T-cell (primary cell): Measurements from ENCODE around the gene RPL37. TPM values are rescaled to one million over a fixed set of nuclear protein-coding genes. Genes with fewer than 3 reads are reported as not detected.

Source experiments
- ATAC-seq, 4 experiments: fragments of 200-7000 bp in 3 of 4; fragments of 150-1000 bp in 1 of 4; cut with Tn5 transposase; replicated peaks in 1 of 4; 1 replicate in 3 of 4; 2 replicates in 1 of 4; pipeline ENCODE4 v1.10.0; 2021; ENCODE audit warnings: moderate library complexity in 3 of 4, mild to moderate bottlenecking in 2 of 4, moderate number of reproducible peaks in 1 of 4
- CTCF ChIA-PET, 2 donors: fragments of 300-600 bp; sonication (Branson Sonifier 250); formaldehyde crosslinking; loops; one replicate each; lab custom pipeline; 2022; ENCODE audit warnings: antibody characterized with exemption in 2 of 2; lab: Charles Lee
- POLR2A ChIA-PET, 2 donors: fragments of 300-600 bp; sonication (Branson Sonifier 250); formaldehyde crosslinking; loops; one replicate each; lab custom pipeline; 2022; ENCODE audit warnings: antibody characterized with exemption in 2 of 2; lab: Charles Lee
- DNase-seq, 35 experiments: peaks; one replicate each; pipeline versions ENCODE4 v3.0.0 to v3.0.0-alpha.2; 2013 to 2023
- H3K27ac ChIP-seq: one replicate; pipeline ENCODE4 v1.5.1; 2013; ENCODE audit warnings: low read length
- H3K27me3 ChIP-seq, 2 experiments: replicated peaks in 1 of 2; 1 replicate in 1 of 2; 2 replicates in 1 of 2; pipeline versions ENCODE4 v1.6.1 to v1.7.0; 2013; ENCODE audit warnings: low read length in 1 of 2, mixed read lengths in 1 of 2; ENCODE audit not compliant: control insufficient read depth in 2 of 2, insufficient read depth in 2 of 2; ENCODE audit errors: extremely low read depth in 1 of 2
- H3K36me3 ChIP-seq, 2 donors: 1 replicate in 1 of 2; 2 replicates in 1 of 2; pipeline versions ENCODE4 v1.6.1 to v1.7.0; 2013; ENCODE audit warnings: low read length in 1 of 2; ENCODE audit not compliant: control insufficient read depth in 2 of 2, insufficient read depth in 1 of 2; ENCODE audit errors: extremely low read depth in 1 of 2
- H3K4me1 ChIP-seq, 2 experiments: 1 replicate in 1 of 2; 2 replicates in 1 of 2; pipeline versions ENCODE4 v1.6.1 to v1.7.0; 2013; ENCODE audit warnings: low read length in 2 of 2, mixed read lengths in 1 of 2; ENCODE audit not compliant: insufficient read depth in 2 of 2, control insufficient read depth in 1 of 2; ENCODE audit errors: extremely low read depth in 1 of 2
- H3K4me3 ChIP-seq, 2 donors: 1 replicate in 1 of 2; 2 replicates in 1 of 2; pipeline versions ENCODE4 v1.5.1 to v1.7.0; 2013; ENCODE audit warnings: mild to moderate bottlenecking in 2 of 2, low read length in 1 of 2, moderate library complexity in 1 of 2; ENCODE audit not compliant: control insufficient read depth in 1 of 2; ENCODE audit errors: extremely low read depth in 1 of 2
- H3K9me3 ChIP-seq: 2 replicates; pipeline ENCODE4 v1.7.0; 2013
- H3K27ac Mint-ChIP-seq, 2 donors: one replicate each; pipeline ENCODE4 v1.8.0; 2020 to 2021; ENCODE audit warnings: mild to moderate bottlenecking in 2 of 2, mixed read lengths in 2 of 2
- H3K27me3 Mint-ChIP-seq, 2 donors: one replicate each; pipeline ENCODE4 v1.8.0; 2021 to 2022; ENCODE audit warnings: mixed read lengths in 2 of 2
- H3K36me3 Mint-ChIP-seq: one replicate; pipeline ENCODE4 v1.8.0; 2021; ENCODE audit warnings: mixed read lengths
- H3K4me1 Mint-ChIP-seq, 3 donors: one replicate each; pipeline ENCODE4 v1.8.0; 2020 to 2022; ENCODE audit warnings: mixed read lengths in 3 of 3, mild to moderate bottlenecking in 1 of 3
- H3K4me3 Mint-ChIP-seq, 3 donors: one replicate each; pipeline ENCODE4 v1.8.0; 2020 to 2022; ENCODE audit warnings: mild to moderate bottlenecking in 3 of 3, mixed read lengths in 3 of 3, moderate library complexity in 3 of 3
- H3K9me3 Mint-ChIP-seq, 3 donors: one replicate each; pipeline ENCODE4 v1.8.0; 2020 to 2022; ENCODE audit warnings: mixed read lengths in 3 of 3
- WGBS: methylation state at CpG from one replicate; pipeline ENCODE4 v1.1.5; 2013; ENCODE audit warnings: missing lambda C conversion rate; ENCODE audit not compliant: insufficient coverage; 5-methylcytosine and 5-hydroxymethylcytosine counted together
- total RNA-seq, 35 experiments: library from RNA in 6 of 35; stranded (reverse) in 6 of 35; fragments of 120-200 nt in 1 of 35; gene quantifications; one replicate each; pipeline versions ENCODE4 v1.2.1 to v1.2.4 and lab custom pipeline; 2013 to 2026

RPL37 gene
- total RNA-seq, 5 donors from 2014 or later (not counting 1 experiment from before 2014, with no cell fraction given): 2,003 to 2,190 (median 2,100) TPM

DNA sequence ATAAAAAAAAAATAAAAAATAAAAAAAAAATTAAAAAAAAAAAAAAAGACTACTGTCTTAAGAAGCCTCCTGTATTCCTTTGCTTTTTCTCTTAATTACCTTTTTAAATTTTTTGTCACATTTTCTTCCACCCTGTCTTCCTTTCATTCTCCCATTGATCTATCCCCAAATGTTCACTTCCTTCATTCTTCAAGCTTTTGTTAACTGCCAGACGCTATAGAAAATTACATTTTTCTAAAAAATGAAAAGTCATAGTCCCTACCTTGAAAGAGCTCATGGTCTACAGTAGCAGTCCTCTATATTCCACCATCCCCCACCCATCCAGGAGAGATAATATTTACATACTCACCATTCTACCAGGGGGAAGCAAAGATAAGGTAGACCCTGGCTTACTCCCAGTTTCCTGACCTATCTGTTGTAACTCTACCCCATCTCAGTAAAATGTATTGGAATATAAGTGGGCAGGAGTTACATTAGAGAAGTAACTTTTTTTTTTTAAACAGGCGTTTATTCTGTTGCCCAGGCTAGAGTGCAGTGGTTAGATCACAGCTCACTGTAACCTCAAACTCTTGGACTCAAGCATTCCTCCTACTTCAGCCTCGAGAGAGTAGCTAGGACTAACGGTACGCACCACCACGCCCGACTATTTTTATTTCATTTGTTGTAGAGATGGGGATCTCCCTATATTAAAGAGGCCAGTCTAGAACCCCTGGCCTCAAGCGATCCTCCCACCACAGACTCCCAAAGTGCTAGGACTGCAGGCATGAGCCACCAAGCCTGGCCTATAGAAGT lies 33.1 kb downstream of the RPL37 start:
- Histone ChIP-seq H3K4me3 (no peak overlapping the region), H3K4me1 (peaks cover 2 to 6% of the 10 kb centered on the region in 2 experiments), H3K36me3 (no peaks in the 10 kb centered on the region), H3K27me3 (peaks cover 0 to 2% of the 10 kb centered on the region in 2 experiments), H3K9me3 (no peaks in the 10 kb centered on the region), H3K27ac (no peak overlapping the region)
- Mint-ChIP-seq H3K27me3 (no peaks in the 10 kb centered on the region), H3K36me3 (no peaks in the 10 kb centered on the region), H3K4me3 (no peak overlapping the region), H3K9me3 (no peaks in the 10 kb centered on the region), H3K4me1 (peaks cover 9 to 13% (median 10%) of the 10 kb centered on the region in 3 donors), H3K27ac (no peak overlapping the region)
- ChIA-PET CTCF (interaction anchor here in 1 of 2 donors (0.6 kb wide), 1 partner anchor 41 kb away, joined by 3 read pairs; no protein-coding TSS in a partner anchor), POLR2A (interaction anchor here (0.6 kb wide), 2 partner anchors 55 to 977 kb away, joined by 3 to 4 read pairs; no protein-coding TSS in a partner anchor)
- DNase-seq: no peak
- ATAC-seq: no peak
- no CpG with 5 or more reads among the region's 8 CpGs for WGBS

DNA sequence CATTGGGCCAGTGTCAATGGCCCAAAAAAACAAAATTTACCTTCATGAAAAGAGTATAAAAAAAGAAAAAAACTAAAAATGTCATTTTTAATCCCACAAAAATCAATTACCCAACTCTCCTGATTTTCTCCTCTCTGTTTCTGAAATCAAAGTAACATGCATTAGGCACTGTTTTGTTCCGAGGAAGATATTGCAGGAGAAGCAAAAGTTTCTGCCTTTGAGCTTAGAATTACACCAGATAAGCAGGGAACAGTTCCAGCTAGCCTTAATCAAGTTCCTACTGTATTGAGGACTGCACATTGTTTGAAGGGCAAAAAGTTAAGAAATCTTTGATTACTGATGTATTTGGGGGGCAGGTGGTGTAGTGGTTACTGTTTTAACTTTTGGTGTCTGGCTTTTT lies 35.8 kb downstream of the RPL37 start:
- WGBS: no CpG with 5 or more reads among the region's 1 CpG
- Mint-ChIP-seq H3K36me3 (peaks cover 14% of the 10 kb centered on the region), H3K27me3 (no peaks in the 10 kb centered on the region), H3K4me3 (peak overlapping the region; percentile 89 to 92 (median 89)), H3K9me3 (no peaks in the 10 kb centered on the region), H3K4me1 (peaks cover 32 to 39% (median 36%) of the 10 kb centered on the region in 3 donors), H3K27ac (peak overlapping the region in 1 of 2 donors; percentile 3)
- peaks cover 9 to 10% of the 10 kb centered on the region in 2 experiments for H3K4me1 ChIP-seq
- H3K9me3 ChIP-seq: no peaks in the 10 kb centered on the region
- H3K27me3 ChIP-seq: peaks cover 0 to 2% of the 10 kb centered on the region in 2 experiments
- ChIA-PET POLR2A (interaction anchor here (0.5 to 1.5 kb wide), 7 partner anchors 9 to 851 kb away, joined by 3 to 7 read pairs (median 5); no protein-coding TSS in a partner anchor), CTCF (interaction anchor here (0.6 to 1.5 kb wide), 14 partner anchors 8 to 1578 kb away, joined by 3 to 8 read pairs (median 4); no protein-coding TSS in a partner anchor)
- H3K36me3 ChIP-seq: peaks cover 0 to 6% of the 10 kb centered on the region in 2 donors
- ATAC-seq (no peak), DNase-seq (no peak)
- no peak overlapping the region for H3K27ac ChIP-seq
- H3K4me3 ChIP-seq: no peak overlapping the region

DNA sequence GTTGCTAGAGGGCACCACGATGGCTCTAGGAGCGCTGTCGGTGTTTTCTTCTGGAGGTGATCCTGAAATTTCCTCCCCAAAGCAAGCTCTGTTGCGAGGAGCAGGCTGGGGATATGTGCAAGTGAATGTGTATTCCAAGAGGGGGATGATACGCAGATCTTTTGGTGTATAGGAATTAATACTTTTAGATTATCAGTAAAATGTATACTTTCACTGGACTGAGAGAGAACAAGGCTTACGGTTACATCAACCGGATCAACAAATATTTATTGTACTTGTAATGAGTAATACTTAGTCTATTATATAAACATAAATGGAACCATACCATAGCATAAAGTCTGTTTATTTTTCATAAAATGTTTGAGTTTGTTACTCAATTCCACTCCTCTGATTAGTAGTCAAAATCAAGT lies 36.2 kb downstream of the RPL37 start:
- H3K27ac Mint-ChIP-seq: peak overlapping the region; percentile 91 to 92
- H3K4me1 ChIP-seq: peaks cover 9 to 10% of the 10 kb centered on the region in 2 experiments
- POLR2A ChIA-PET: interaction anchor here (0.5 to 1.5 kb wide), 8 partner anchors 9 to 851 kb away, joined by 3 to 7 read pairs (median 4); no protein-coding TSS in a partner anchor
- CTCF ChIA-PET: interaction anchor here (0.6 to 1.5 kb wide), 14 partner anchors 9 to 1577 kb away, joined by 3 to 8 read pairs (median 4); no protein-coding TSS in a partner anchor
- no peaks in the 10 kb centered on the region for H3K9me3 Mint-ChIP-seq
- H3K4me3 ChIP-seq: peak overlapping the region; percentile 77 to 95
- WGBS: no CpG with 5 or more reads among the region's 7 CpGs
- peak overlapping the region; percentile 89 to 92 (median 89) for H3K4me3 Mint-ChIP-seq
- no peaks in the 10 kb centered on the region for H3K9me3 ChIP-seq
- no peaks in the 10 kb centered on the region for H3K27me3 Mint-ChIP-seq
- no peaks in the 10 kb centered on the region for H3K27me3 ChIP-seq
- H3K36me3 ChIP-seq: peaks cover 0 to 6% of the 10 kb centered on the region in 2 donors
- DNase-seq: no peak
- H3K27ac ChIP-seq: peak overlapping the region; percentile 91
- no peak for ATAC-seq
- peaks cover 37 to 43% (median 41%) of the 10 kb centered on the region in 3 donors for H3K4me1 Mint-ChIP-seq
- peaks cover 17% of the 10 kb centered on the region for H3K36me3 Mint-ChIP-seq

DNA sequence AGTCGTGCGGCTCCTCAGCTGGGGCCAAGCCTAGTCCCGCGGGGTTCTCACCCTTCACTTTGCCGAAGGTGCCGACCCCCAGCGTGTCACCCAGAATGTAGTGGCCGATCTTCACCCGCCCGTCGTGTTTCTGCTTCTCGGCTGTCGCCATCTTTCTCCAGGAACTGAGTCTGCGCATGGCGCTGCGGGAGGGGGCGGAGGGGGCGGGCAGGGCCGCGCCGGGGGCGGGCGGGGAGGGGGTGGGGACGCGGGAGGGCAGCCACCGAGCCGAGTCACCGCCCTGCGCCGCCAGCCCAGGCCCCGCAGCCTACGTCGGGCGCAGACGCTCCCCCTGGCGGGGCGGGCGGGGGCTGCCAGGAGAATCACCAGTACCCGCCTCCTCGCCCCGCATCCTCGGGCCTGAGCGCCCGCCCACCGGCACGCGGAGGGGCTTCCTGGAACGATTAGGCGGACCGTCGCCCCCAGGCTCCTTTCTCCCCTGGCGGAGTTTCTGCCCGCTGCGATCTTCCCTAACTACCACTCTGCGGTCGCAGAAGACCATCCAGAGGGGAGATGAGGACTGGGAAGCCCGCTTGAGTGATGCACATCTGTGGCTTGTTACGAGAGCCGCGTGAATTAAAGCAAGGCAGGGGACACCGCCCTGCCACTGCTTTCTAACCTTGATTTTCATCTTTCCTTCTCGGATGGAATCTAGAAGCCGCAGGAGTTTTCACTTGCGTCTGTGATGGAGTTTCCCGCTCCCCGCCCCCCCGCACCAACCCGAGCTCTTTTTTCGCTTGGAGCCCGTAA lies 36.8 kb downstream of the RPL37 start, which contains the start of gene PRKAA1:
Gene PRKAA1 (minus strand): TSS at position 363 of the 789 bp plus-strand sequence. CDS start 185 bp downstream, at position 178.
- Mint-ChIP-seq H3K9me3 (no peaks in the 10 kb centered on the region), H3K4me3 (peak within 1 kb of the TSS; percentile 89 to 92 (median 89)), H3K4me1 (peaks cover 43 to 49% (median 47%) of the 10 kb centered on the region in 3 donors), H3K27ac (peak within 1 kb of the TSS; percentile 91 to 92), H3K36me3 (peaks cover 17% of the 10 kb centered on the region), H3K27me3 (no peaks in the 10 kb centered on the region)
- Histone ChIP-seq H3K4me1 (peaks cover 11 to 12% of the 10 kb centered on the region in 2 experiments), H3K4me3 (peak within 1 kb of the TSS; percentile 84 to 95), H3K27me3 (no peaks in the 10 kb centered on the region), H3K36me3 (peaks cover 0 to 6% of the 10 kb centered on the region in 2 donors), H3K27ac (peak within 1 kb of the TSS; percentile 91), H3K9me3 (no peaks in the 10 kb centered on the region)
- under 1% methylated on average over 39 of the region's 70 CpGs for WGBS
- peak; percentile 82 to 95 (median 88) for DNase-seq
- ATAC-seq: peak; percentile 93 to 97 (median 94)
- POLR2A ChIA-PET: interaction anchor here (0.5 to 1.5 kb wide), 8 partner anchors 10 to 850 kb away, joined by 3 to 7 read pairs (median 4); no protein-coding TSS in a partner anchor
- CTCF ChIA-PET: interaction anchor here (0.6 to 1.5 kb wide), 15 partner anchors 9 to 1577 kb away, joined by 3 to 8 read pairs (median 4); no protein-coding TSS in a partner anchor

DNA sequence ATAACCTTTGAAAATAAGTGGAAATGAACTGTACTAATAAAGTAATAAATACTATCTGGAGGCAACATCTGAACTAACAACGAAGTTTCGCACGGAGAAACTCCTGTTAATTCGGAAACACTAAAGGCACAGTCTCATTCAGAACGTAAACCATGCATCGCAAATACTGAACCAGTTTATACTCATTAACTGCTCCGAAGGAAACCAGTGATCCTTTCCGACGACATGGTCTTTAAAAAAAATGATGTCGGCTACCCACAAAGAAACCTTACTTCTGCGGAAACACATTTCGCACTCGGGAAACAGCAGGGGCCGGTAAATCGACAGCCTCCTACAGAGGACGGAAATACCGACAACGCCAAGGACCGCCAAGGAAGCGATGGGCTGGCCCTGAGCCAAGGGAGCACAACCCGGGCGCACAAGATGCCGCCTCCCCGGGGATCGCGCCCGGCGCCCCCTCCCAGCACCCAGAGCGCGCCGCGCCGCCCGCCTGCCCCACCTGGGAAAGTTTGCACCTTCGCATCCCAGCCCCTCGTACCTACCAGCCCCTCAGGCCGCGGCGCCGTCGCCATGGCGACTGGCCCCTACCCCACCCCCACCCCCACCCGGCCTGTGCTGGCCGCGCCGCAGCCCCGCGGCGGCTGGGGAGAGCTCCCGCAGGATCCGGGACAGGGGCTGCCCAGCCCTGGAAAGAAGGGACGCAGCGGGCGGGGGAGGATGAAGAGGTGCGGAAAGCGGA lies 37.6 kb downstream of the RPL37 start:
- under 1% methylated on average over 41 of the region's 56 CpGs for WGBS
- Histone ChIP-seq H3K4me1 (peaks cover 11 to 12% of the 10 kb centered on the region in 2 experiments), H3K9me3 (no peaks in the 10 kb centered on the region), H3K27ac (peak overlapping the region; percentile 91), H3K36me3 (peaks cover 0 to 6% of the 10 kb centered on the region in 2 donors), H3K4me3 (peak overlapping the region; percentile 84 to 95), H3K27me3 (no peaks in the 10 kb centered on the region)
- peak overlapping the region; percentile 88 to 90 (median 89) for H3K4me3 Mint-ChIP-seq
- peaks cover 17% of the 10 kb centered on the region for H3K36me3 Mint-ChIP-seq
- H3K27ac Mint-ChIP-seq: peak overlapping the region; percentile 83 to 92
- ATAC-seq (peak; percentile 38 to 43 (median 41)), DNase-seq (peak; percentile 48 to 85 (median 68))
- H3K9me3 Mint-ChIP-seq: no peaks in the 10 kb centered on the region
- ChIA-PET CTCF (interaction anchor here in 1 of 2 donors (0.6 to 1.5 kb wide), 3 partner anchors 36 to 355 kb away, joined by 3 to 8 read pairs (median 4); no protein-coding TSS in a partner anchor), POLR2A (no interaction called here)
- H3K4me1 Mint-ChIP-seq: peaks cover 46 to 52% (median 49%) of the 10 kb centered on the region in 3 donors
- H3K27me3 Mint-ChIP-seq: no peaks in the 10 kb centered on the region
